Upper lobe of left lung (tissue), 6 donors: ENCODE measurements around the gene PRKAR1B. TPM values are rescaled to one million over a fixed set of nuclear protein-coding genes. Genes with fewer than 3 reads are reported as not detected.

Experiments used
- ATAC-seq, 2 donors: fragments of 200-7000 bp; cut with Tn5 transposase; one replicate each; pipeline ENCODE4 v1.9.1; 2022; ENCODE audit warnings: mild to moderate bottlenecking in 2 of 2, moderate library complexity in 2 of 2; ENCODE audit not compliant: low FRiP score in 2 of 2
- DNase-seq, 2 donors: peaks; one replicate each; pipeline ENCODE4 v3.0.0-alpha.2; 2019 to 2020
- H3K27ac ChIP-seq, 4 donors: fragments of 200-600 bp; sonication (generic); one replicate each; pipeline ENCODE4 v1.5.1; 2016 to 2019
- H3K27me3 ChIP-seq, 4 donors: fragments of 200-600 bp; sonication (generic); one replicate each; pipeline ENCODE4 v1.5.1; 2017 to 2019
- H3K36me3 ChIP-seq, 4 donors: fragments of 200-600 bp; sonication (generic); one replicate each; pipeline ENCODE4 v1.5.1; 2016 to 2019
- H3K4me1 ChIP-seq, 4 donors: fragments of 200-600 bp; sonication (generic); one replicate each; pipeline ENCODE4 v1.5.1; 2018 to 2019
- H3K4me3 ChIP-seq, 4 donors: fragments of 200-600 bp; sonication (generic); one replicate each; pipeline ENCODE4 v1.5.1; 2017 to 2019; ENCODE audit warnings: mild to moderate bottlenecking in 2 of 4, moderate library complexity in 1 of 4
- H3K9me3 ChIP-seq, 4 donors: fragments of 200-600 bp; sonication (generic); one replicate each; pipeline ENCODE4 v1.5.1; 2018 to 2019
- EP300 ChIP-seq, 4 donors: sonication (generic); formaldehyde crosslinking; IDR thresholded peaks; one replicate each; pipeline ENCODE4 v1.5.1; 2017; ENCODE audit warnings: antibody characterized with exemption in 4 of 4, control low read depth in 2 of 4
- POLR2A ChIP-seq, 4 donors: fragments of 450-650 bp; IDR thresholded peaks; one replicate each; pipeline ENCODE4 v1.5.1; 2016 to 2017; ENCODE audit warnings: antibody characterized with exemption in 4 of 4, mild to moderate bottlenecking in 2 of 4
- POLR2AphosphoS5 ChIP-seq, 2 donors: sonication (generic); formaldehyde crosslinking; IDR thresholded peaks; one replicate each; pipeline ENCODE4 v1.5.1; 2017; ENCODE audit warnings: antibody characterized with exemption in 2 of 2
- WGBS, 2 donors: methylation state at CpG; one replicate each; pipeline ENCODE4 v1.1.5; 2017 to 2018; 5-methylcytosine and 5-hydroxymethylcytosine counted together
- total RNA-seq, 6 donors: library from RNA; depleted of rRNA in 4 of 6; stranded (reverse); fragments of >200 nt in 4 of 6; gene quantifications; one replicate each; pipeline versions ENCODE4 v1.1.0 to v1.2.1, GENCODE V29; 2016 to 2021
- TF ChIP-seq, protein P1 (sequence below), 6 experiments: fragments of 450-650 bp in 4 of 6; fragments of 200-600 bp in 2 of 6; sonication (generic) in 2 of 6; IDR thresholded peaks; one replicate each; pipeline ENCODE4 v1.5.1; 2016 to 2019; ENCODE audit warnings: antibody characterized with exemption in 6 of 6
- donor health status: DM: no; HTN: no; CAD: no; lungs with moderate emphysema.
- donor health status: DM: no; HTN: yes; CAD: no; lungs with severe emphysema.

Gene PRKAR1B
- total RNA-seq, 6 donors from 2014 or later, result 10.3 to 24.4 (median 20.9) TPM

DNA sequence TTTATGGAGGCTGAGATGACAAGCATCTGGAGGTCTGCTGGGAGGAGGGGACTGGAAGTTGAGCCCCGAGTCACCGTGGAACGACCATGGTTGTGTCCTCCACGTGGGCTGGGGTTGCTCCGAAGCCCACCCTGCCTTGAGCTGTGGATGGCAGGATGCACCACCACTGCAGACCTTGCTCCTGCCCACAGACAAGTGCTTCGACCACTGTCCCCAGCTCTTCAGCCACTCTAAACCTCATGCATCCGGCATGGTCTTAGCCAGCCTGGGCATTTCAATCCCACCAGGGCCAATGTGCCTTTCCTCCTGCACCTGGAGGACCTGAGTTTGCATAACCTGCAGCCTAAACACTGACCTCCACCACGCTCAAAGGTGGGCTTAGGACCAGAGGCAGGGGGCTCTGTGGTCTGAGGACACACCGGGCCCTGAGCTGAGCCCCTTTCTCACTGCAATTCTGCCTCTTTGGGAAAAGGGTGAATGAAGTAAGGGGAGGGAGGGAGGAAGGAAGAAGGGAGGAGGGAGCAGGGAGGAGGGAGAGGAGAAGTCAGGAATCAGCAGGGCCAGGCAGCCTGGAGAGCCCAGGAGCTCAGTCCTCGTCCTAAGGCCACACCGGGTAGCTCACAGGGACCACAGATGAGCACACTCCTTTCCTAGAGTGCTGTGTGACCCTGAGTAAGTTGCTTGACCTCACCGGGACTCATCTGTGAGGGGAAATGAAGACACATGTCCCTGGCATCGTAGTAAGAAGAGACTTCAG is 45.4 kb downstream of the PRKAR1B start:
- Histone ChIP-seq H3K27ac (no peak overlapping the region), H3K4me1 (no peaks in the 10 kb centered on the region), H3K4me3 (no peak overlapping the region), H3K27me3 (no peaks in the 10 kb centered on the region), H3K9me3 (peaks cover 4 to 18% (median 15%) of the 10 kb centered on the region in 4 donors), H3K36me3 (peaks cover 0 to 22% (median 5%) of the 10 kb centered on the region in 4 donors)
- WGBS, 2 donors, result 91 to 94% methylated on average over 11 to 13 of the region's 13 CpGs
- no peak for DNase-seq
- no peak for TF ChIP-seq POLR2AphosphoS5 (IDR thresholded peaks at IDR 0.05)
- no peak for ATAC-seq

DNA sequence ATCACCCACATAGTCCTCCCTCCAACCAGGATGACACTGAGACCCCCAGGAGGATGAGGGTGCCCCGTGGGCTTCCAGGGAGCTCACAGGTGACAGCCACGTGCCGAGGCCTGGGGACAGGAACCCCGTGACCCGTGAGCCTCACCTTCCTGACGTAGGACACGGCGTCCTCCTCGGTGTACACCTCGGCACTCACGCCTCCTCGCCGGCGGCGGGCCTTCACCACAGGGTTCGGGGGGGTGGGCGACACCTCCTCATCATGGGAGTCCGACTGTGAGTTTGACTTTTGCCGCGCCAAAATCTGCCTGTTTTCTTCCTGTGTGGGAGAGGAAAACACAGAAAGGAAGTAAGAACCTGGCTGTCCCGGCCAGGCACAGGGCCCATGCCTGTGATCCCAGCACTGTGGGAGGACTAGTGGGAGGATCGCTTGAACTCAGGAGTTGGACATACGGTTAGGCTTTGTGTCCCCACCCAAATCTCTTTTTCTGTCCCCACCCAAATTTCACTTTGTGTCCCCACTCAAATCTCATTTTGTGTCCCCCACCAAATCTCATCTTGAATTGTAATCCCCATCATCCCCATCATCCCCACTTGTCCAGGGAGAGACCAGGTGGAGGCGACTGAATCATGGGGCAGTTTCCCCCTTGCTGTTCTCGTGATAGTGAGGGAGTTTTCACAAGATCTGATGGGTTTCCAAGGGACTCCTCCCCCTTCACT is 46.5 kb downstream of the PRKAR1B start:
- Histone ChIP-seq H3K4me3 (no peak overlapping the region), H3K9me3 (peaks cover 2 to 6% (median 5%) of the 10 kb centered on the region in 4 donors), H3K4me1 (no peaks in the 10 kb centered on the region), H3K36me3 (peaks cover 0 to 26% (median 8%) of the 10 kb centered on the region in 4 donors), H3K27ac (no peak overlapping the region), H3K27me3 (no peaks in the 10 kb centered on the region)
- TF ChIP-seq EP300 (IDR thresholded peaks at IDR 0.05) (no peak), POLR2AphosphoS5 (IDR thresholded peaks at IDR 0.05) (no peak), POLR2A (IDR thresholded peaks at IDR 0.05) (no peak)
- TF ChIP-seq, protein P1, sequence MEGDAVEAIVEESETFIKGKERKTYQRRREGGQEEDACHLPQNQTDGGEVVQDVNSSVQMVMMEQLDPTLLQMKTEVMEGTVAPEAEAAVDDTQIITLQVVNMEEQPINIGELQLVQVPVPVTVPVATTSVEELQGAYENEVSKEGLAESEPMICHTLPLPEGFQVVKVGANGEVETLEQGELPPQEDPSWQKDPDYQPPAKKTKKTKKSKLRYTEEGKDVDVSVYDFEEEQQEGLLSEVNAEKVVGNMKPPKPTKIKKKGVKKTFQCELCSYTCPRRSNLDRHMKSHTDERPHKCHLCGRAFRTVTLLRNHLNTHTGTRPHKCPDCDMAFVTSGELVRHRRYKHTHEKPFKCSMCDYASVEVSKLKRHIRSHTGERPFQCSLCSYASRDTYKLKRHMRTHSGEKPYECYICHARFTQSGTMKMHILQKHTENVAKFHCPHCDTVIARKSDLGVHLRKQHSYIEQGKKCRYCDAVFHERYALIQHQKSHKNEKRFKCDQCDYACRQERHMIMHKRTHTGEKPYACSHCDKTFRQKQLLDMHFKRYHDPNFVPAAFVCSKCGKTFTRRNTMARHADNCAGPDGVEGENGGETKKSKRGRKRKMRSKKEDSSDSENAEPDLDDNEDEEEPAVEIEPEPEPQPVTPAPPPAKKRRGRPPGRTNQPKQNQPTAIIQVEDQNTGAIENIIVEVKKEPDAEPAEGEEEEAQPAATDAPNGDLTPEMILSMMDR (IDR thresholded peaks at IDR 0.05), result no peak
- WGBS, 2 donors, result 96% methylated on average over 9 to 21 of the region's 25 CpGs
- DNase-seq (no peak), ATAC-seq (no peak)

GRCh38 chr7:676972-677385 is 50.1 kb downstream of the PRKAR1B start:
- Histone ChIP-seq H3K4me3 (no peak overlapping the region), H3K27me3 (no peaks in the 10 kb centered on the region), H3K36me3 (peaks cover 0 to 26% (median 8%) of the 10 kb centered on the region in 4 donors), H3K27ac (no peak overlapping the region), H3K4me1 (no peaks in the 10 kb centered on the region), H3K9me3 (peaks cover 0 to 3% (median 0%) of the 10 kb centered on the region in 4 donors)
- DNase-seq, result no peak
- ATAC-seq, result no peak
- TF ChIP-seq, protein P1 (IDR thresholded peaks at IDR 0.05), result no peak
- TF ChIP-seq POLR2A (IDR thresholded peaks at IDR 0.05), result no peak
- TF ChIP-seq POLR2AphosphoS5 (IDR thresholded peaks at IDR 0.05), result no peak
- no peak for TF ChIP-seq EP300 (IDR thresholded peaks at IDR 0.05)
- 97 to 100% methylated on average over 9 to 23 of the region's 23 CpGs for WGBS, 2 donors

- DNase-seq (no peak), ATAC-seq (no peak)
- 93 to 98% methylated on average over 28 to 30 of the region's 40 CpGs for WGBS, 2 donors
- TF ChIP-seq POLR2AphosphoS5 (IDR thresholded peaks at IDR 0.05) (no peak), POLR2A (IDR thresholded peaks at IDR 0.05) (no peak), EP300 (IDR thresholded peaks at IDR 0.05) (no peak)
- TF ChIP-seq, protein P1 (IDR thresholded peaks at IDR 0.05), result no peak
- Histone ChIP-seq H3K36me3 (peaks cover 0 to 26% (median 8%) of the 10 kb centered on the region in 4 donors), H3K4me3 (no peak overlapping the region), H3K27me3 (no peaks in the 10 kb centered on the region), H3K4me1 (no peaks in the 10 kb centered on the region), H3K27ac (no peak overlapping the region), H3K9me3 (peaks cover 0 to 3% (median 0%) of the 10 kb centered on the region in 4 donors)
Observed at GRCh38 chr7:676246-676971, 50.7 kb downstream of the PRKAR1B start.
